Measurements from ENCODE around the gene CD2AP.
"Not testable (repeated sequence)": the region's sequence is repeated elsewhere in the genome, so short reads cannot be mapped to it uniquely, and the experiment has no call there.

Gene CD2AP

DNA sequence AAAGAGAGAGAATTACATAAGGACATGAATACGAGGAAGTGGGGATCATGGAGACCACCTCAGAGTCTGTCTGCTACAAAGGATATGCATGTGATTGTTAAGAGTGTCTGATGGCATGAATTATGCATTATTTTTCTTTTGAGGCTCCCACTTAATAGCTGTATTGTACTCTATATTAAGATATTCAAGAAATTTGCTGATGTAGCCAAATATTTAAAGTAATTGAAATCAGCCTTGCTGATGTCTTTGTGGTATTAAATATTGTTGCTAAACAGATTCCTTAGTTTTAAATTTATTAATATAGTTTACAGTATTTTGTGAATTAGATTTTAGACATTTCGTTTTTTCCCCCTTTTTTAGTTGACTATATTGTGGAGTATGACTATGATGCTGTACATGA, 25.3 kb downstream of the CD2AP start:
- no peak for DNase-seq

DNA sequence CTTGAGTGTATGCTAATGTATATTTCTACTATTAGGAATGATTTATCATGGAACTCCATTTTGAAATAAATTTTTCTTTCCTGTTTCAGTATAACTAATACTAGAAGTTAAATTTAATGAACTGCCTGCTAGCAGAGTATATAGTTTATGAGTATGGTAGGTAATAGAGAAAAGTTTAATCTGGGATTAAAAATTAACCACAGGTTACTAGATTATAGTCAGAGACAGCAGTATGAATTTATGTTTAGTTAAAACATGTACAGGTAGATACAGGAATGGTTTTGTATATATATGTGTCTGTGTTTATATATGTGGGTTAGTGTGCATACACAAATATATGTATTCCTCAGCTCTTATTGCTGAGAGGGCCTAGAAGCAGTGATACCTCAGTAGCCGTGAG, 32.3 kb downstream of the CD2AP start:
- no peak for DNase-seq

DNA sequence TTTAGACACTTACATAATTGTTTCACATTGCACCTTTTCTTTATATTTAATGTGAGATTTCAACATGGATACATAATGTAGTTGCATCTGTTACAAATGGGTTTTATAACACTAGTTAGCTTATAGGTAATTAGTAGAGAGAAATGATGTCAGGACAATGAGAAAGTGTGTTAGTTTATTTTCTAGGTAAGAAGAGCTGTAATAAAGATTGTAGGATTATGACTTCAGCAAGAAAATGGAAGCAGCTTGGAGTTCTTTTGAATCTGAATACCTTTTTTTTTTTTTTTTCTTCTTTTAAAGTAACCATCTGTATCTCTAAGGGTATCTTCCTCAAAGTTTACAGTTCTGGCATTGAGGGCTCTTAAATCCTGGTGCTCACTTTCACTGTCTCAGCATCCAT, 35.3 kb downstream of the CD2AP start:
- no peak for DNase-seq

DNA sequence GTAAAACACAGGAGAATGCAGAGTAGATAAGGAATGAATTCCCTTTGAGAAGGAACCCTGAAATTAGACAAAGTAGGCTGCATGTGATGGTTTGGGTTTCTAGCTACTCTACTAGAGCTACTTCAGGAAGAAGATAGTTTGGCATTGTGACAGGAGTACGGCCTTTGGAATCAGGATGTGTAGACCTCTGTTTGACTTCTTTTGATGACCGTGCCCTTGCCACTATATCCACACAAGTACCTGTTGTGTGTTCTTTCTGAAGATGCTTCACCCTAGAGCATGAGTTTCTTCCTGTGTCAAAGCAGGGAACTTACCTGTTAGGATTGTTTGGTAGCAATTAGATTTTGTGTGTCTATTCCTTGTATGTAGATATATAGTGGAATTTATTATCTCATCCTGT, 41.7 kb downstream of the CD2AP start:
- DNase-seq = no peak

DNA sequence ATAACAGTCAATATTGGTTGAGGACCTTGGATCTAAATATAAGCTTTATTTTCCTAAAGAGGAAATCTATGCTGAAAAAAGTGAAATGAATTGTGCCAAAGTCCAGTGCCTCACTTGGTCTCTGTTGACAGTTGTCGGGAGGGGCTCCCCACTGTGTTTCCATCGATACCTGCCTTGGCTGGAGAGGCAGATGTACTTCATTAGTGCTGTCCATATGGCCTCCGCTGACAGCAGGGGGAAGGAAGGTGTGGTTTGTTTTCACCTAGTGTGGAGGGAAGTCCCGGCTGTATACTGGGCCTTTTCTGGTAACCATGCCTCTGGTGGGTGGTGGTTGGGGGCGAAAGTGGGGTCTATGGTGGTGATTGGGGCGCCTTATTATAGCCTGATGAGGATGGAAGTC, 42.7 kb downstream of the CD2AP start:
- peak; percentile 6 for DNase-seq

DNA sequence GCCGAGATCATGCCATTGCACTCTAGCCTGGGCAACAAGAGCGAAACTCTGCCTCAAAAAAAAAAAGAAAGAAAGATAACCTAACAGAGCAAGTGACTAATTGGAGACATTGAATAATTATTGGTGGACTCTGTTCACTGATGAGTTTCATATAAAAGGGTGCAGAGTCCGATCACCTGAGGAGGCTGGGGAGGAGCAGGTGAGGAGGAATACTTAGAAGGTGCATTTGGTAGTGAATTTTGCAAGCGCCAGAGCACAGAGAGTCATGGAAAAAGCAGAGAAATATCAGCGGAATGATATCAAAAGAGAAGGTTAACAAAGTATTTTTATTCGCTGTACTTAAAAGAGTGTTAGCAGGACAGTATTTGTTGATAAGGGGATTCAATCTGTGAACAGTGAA, 44.4 kb downstream of the CD2AP start:
- DNase-seq = no peak

DNA sequence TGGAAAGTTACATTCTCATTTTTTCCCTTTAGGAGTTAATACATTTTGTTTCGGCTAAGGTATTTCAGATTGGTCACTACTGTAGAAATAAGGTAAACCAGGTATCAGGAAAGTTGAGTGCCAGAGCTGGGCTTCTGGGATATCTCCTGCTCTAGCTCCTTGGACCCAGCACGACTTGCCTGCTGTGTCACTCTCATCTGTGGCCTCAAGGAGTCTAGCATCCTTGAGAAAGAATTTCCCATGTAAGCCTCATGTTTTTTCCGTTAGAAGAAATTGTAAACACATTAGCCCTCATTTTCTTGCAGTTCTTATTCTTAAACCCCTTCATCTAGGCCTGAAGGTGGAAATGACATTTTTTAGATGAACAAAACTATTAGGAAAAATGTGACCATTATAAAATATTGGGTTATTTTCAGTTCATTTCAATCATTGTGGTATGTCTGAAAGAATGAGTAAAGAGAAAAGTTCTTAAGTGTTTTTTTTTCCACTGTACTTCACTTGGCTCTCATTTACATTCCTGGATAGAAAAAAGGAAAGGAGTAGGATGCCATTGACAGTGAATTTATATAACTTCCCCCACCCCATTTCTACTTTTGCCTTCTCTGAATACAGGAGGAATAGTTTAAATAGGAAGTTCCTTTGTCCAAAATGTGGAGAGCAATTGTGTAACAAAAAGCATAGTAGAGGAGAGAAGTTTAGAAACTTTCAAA, 46.7 kb downstream of the CD2AP start:
- no peak for DNase-seq

DNA sequence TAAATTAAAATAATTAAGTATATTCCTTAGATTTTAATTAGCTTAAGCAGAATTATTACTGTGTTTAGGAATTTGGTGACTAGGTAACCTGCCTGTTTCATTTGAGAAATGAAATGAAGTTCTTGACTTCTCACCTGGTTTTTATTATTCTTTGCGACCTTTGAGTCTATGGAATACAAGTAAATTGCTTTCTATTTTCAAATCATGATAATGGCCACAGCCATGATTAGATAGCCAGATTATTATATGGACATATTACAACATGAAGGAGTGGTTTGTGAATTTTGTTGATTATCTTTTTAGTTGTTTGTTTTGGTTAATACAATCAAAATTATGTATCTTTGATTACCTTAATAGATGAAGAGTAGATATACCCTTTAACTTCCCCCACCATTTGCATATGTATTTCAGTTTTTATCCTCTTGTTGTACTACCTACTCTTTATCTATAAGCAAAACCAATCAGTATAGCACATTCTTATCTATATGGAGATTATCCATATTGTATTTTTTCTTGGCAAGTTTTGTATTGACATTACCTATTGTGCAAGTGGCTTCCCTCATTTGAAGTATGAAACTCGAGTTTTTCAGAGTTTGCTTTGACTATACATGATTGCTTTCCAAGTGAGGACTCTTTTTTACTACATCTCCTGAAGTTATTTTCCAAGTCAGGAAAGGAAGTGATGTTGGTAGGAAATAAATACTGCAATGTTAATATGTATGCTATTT, 47.9 kb downstream of the CD2AP start:
- no peak for DNase-seq

DNA sequence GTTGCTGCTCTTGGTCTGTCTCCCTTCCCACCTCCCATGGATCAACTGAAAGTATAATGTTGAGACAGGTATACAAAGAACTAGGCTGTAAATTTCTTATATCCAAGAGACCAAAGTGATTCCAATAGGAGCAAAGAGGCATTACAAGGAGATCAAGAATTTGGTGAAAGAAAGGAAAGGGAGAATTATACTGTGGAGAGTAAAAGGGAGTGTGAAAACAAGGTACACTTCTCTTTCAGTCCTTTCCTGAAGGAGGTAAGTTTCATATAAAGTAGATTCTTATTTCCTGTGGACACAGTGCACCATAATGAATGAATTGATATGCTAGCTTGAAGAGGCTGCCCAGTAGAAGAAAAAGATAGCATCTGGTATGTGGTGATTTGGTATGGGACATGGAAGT, 49.7 kb downstream of the CD2AP start:
- no peak for DNase-seq

DNA sequence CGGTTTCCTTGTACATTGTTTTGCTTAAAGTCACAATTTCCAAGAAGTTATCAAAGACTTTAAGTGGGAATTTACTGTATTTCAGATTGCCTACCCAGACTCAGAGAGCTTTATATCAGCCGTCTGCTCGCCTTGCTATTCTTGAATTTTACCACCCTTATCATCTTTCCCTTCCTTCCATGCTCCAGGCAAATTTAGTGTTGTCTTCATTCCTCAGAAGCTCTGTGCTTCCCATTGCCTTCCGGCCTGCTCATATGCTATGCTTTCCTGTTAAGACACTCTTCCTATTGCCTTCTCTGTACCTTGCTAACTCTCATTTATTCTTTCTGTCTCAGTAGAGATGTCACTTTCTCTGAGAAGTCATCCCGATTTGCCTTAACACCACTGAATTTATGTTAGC, 52.1 kb downstream of the CD2AP start:
- DNase-seq = no peak

DNA sequence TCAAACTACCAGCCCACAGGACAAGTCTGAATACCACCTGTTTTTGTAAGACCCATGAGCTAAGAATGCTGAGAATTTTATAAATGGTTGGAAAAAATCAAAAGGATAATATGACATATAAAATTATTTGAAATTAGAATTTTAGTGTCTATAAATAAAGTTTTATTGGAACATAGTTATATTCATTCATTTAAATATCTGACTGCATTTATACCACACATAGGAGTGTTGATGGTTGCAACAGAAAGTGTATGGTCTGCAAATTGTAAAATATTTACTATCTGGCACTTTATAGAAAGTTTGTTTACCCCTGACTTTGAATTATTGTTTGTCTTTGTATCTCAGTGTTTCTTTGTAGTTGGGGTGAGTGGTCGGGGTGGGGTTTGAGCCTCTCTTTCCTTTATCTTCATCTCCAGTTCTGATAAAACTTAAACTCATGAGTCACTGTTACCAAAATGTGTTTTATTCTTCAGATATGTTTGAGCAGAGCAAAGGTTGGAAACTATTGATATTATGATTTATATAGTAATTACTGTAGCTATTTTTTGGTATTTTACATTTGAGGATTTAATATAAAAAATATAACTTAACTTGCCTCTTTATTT, 55.5 kb downstream of the CD2AP start:
- DNase-seq = no peak

DNA sequence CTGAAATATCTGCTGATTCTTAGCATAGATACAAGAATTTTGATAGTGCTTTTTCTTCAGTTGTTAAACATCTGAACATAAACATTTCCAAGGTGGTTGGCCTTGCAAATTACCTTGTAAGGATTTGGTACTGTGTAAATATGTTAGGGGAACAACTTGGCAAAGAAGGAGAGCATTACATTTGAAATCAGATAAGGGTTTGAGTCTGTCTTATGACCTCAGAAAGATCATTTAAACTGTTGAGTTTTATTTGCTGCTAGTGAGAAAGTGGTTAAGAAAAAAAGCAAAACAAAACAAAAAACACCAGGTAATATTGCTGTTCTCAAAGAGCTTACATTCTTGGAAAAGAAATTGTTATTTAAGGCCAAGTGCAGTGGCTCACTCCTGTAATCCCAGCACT, 56.5 kb downstream of the CD2AP start:
- DNase-seq = no peak

DNA sequence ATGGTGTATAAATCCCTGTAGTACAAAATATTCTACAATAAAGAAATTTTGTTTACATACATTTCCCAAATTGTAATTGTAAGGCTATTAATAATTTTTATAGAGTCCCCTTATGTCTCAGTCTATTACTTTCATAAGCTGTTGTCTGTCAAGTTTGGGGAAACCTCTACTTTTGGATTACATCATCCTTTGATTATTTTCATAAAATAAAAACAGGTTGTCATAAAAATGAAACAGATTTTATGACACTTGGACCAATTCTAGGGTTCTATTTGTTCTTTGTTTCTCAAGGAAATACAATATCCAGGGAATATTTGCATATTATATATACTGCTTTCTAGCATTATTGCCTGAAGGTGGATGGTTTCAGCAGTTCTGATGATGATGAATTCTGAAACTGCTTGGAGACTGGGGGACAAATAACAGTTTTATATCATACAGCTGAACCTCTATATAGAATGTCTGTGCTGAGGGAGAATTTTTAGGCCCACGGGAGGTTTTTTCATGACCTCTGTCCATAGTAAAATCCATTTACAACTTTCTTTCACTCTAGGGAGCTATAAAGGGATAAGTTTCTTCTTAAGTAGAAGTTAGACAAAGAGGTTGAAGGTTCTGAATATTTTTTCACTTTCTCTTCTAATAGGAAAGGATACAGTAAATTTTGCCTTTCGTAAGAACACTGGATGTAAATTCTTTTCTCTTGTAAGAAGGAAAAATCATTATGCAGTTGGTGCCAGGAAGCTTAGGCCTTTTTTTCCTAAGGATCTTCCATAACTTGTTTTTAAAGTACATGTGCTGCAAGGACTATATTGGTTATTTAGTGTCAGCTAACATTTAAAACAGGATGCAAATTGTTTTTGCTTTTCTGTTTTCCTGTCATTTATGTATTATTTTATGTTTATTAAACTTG, 58.0 kb downstream of the CD2AP start:
- DNase-seq = no peak

DNA sequence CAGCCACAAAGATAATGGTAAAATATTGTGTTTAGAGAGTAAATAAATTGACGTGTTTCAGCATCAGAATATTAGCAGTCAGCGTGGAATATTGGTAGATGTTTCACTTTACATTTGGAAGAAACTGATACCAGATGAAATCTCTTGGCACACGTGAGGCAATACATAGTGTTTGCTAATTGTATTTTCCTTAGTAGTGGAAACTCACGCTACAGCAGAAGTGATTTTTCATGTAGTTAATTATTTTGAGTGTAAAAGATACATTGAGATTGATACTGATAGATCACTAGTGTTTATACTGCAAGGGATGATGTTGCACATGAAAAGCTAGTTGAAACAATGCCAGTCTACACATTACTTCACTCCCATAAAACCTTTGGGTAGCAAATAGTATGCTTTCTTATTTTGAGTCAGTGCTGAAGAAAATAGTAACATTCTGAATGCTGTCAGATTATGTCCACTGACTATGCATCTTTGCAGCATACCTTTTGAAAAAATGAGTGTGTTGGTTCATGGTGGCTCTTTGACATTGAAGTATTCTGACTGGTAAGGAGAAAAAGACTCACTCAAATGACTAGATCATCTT, 59.3 kb downstream of the CD2AP start:
- no peak for DNase-seq

DNA sequence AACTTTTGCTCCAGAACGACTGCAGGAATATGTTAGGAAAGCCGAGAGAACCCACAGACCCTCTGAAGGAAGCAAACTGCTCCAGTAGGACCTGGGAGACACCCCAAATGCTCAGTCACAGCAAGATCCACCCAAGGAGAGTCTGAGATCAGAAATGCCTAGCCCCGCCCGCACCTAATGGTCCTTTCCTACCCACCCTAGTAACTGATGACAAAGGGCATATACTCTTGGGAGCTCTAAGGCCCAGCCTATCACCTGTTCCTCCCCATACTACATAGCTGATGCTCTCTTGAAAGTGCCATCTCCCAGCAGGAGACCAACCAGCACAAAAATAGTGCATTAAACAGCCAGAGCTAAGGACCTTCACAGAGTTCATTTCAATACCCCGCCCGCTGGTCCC, 67.6 kb downstream of the CD2AP start:
- DNase-seq = no peak

DNA sequence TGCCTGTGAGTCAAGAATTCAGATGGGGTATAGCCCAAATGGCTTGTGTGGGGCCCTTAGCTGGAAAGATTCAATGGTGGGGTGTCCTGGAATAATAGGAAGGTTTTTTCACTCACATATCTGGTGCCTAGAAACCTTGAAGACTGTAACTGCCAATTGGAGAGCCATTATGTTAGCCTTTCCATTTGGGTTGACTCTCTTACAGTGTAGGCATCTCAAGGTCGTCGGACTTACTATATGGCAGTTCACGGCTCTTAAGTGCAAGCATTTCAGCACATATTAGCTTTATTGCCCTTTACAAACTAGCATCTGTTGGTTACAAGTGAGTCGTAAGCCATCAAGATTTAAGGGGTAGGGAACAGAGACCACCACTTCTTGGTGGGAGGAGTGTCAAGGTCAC, 74.1 kb downstream of the CD2AP start:
- no peak for DNase-seq

DNA sequence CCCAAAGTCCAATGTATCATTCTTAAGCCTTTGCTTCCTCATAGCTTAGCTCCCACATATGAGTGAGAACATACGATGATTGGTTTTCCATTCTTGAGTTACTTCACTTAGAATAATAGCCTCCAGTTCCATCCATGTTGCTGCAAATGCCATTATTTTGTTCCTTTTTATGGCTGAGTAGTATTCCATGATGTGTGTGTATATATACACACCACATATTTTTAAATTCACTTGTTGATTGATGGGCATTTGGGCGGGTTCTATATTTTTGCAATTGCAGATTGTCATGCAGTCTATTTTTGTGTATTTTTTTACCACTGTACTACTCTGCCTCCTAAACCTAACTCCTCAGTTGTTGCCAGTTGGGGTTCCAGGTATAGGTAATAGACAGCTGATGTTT, 74.7 kb downstream of the CD2AP start:
- no peak for DNase-seq

DNA sequence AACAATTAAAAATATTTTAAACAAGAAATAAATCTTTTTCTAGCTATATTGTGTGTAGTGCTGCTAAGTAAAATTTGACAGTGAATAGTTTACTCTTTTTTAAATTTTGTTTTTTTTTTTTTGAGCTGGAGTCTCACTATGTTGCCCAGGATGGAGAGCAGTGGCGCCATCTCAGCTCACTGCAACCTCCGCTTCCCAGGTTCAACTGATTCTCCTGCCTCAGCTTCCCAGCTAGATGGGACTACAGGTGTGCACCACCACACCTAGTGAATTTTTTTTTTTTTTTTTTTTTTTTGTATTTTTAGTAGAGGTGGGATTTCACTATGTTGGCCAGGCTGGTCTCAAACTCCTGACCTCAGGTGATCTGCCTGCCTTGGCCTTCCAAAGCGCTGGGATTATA, 75.7 kb downstream of the CD2AP start:
- not testable (repeated sequence) for DNase-seq

DNA sequence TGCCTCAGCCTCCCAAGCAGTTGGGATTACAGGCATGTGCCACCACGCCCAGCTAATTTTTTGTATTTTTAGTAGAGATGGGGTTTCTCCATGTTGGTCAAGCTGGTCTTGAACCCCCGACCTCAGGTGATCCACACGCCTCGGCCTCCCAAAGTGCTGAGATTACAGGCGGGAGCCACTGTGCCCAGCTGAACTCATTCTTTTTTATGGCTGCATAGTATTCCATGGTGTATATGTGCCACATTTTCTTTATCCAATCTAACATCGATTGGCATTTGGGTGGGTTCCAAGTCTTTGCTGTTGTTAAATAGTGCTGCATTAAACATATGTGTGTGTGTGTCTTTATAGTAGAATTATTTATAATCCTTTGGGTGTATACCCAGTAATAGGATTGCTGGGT, 78.9 kb downstream of the CD2AP start:
- DNase-seq = not testable (repeated sequence)

DNA sequence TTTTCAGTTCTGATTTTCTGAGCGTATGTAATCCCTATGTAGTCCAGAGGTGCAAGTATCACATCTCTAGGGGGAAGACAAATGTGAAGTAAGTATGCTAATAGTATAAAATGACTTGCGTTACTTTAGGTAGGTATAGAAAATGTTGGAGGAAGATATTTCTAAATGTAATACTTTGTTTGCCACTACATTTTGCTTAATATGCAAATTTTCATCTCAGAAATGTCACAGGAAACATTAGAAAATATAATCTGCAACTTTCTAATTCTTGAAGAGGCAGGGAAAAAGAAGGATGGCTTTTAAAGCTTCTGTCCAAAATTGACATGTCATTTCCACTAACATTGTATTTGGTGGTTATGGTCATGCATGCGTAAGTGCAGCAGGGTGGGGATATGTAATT, 85.6 kb downstream of the CD2AP start:
- DNase-seq = no peak

DNA sequence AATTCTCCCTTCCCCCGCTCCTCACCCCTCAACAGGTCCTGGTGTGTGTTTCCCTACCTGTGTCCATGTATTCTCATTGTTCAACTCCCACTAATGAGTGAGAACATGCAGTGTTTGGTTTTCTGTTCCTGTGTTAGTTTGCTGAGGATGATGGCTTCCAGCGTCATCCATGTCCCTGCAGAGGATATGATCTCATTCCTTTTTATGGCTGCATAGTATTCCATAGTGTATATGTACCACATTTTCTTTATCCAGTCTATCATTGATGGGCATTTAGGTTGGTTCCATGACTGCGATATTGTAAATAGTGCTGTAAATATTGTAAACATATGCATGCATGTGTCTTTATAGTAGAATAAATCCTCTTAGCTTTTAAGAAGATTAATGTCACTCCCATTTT, 89.0 kb downstream of the CD2AP start:
- not testable (repeated sequence) for DNase-seq

DNA sequence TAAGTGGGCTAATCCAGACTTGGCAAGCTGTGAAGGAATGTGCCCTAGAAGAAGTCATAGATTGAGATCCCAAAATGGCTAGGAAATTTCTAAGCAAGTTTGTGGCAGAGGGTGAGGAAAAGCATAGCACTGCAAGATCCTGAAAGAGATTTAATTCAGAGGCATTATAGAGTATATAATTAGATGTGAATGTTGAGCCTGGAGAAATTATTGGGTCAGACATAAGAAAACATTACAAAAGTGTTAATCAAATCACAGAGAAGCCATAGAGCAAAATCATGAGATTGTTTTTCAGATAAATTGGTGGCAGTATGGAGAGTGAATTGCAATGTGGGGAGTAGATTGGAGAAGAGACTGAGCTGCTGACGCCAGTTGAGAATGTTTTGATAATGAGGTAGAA, 90.0 kb downstream of the CD2AP start:
- no peak for DNase-seq

DNA sequence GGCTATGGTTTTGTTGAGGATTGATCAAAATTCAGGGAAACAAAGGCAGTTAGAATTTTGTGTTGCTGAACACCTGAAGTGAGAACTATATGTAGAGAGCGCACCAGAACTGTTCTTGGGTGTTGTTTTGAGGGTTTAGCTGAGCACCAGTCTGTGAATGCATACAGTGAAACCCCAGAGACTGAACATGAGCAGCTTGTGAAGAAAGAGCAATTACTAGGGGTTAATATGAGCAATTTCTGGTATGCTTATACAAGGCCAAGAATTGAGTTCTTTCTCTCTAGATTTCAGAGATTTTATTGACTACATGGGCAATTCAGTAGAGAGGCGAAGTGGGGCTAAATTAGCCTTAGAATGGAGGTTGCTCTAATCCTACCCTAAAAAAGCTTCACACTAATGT, 93.9 kb downstream of the CD2AP start:
- no peak for DNase-seq
